ENCODE results near the gene HNF1A.

- no peak for TF ChIP-seq CTCF (IDR thresholded peaks at IDR 0.05)
- TF ChIP-seq POLR2A (IDR thresholded peaks at IDR 0.05): no peak
These were observed 58.5 kb downstream of the HNF1A start for GRCh38 chr12:121036810-121037326.
